GM23248 (cell line): Measurements from ENCODE around the gene DBF4. TPM values are rescaled to one million over a fixed set of nuclear protein-coding genes. Genes with fewer than 3 reads are reported as not detected.
"Not testable (repeated sequence)": the region's sequence is repeated elsewhere in the genome, so short reads cannot be mapped to it uniquely, and the experiment has no call there.

Experiments
- DNase-seq: peaks from one replicate; pipeline ENCODE4 v3.0.0-alpha.2; 2015
- H2AFZ ChIP-seq: fragments of 200-600 bp; sonication (generic); 2 replicates; pipeline ENCODE4 v1.6.1; 2016; ENCODE audit warnings: antibody characterized with exemption
- H3F3A ChIP-seq: fragments of 200-600 bp; sonication (generic); 2 replicates; pipeline ENCODE4 v1.6.1; 2016; ENCODE audit warnings: mild to moderate bottlenecking, antibody characterized with exemption, mixed run types; ENCODE audit not compliant: insufficient read depth
- H3K27ac ChIP-seq: fragments of 200-600 bp; sonication (generic); 2 replicates; pipeline ENCODE4 v1.5.1; 2016; ENCODE audit warnings: mild to moderate bottlenecking
- H3K27me3 ChIP-seq: fragments of 200-600 bp; sonication (generic); replicated peaks from 2 replicates; pipeline ENCODE4 v1.6.1; 2016; ENCODE audit warnings: mild to moderate bottlenecking; ENCODE audit not compliant: insufficient read depth
- H3K36me3 ChIP-seq: fragments of 200-600 bp; sonication (generic); 2 replicates; pipeline ENCODE4 v1.6.1; 2016; ENCODE audit warnings: low read depth, mild to moderate bottlenecking
- H3K4me1 ChIP-seq: fragments of 200-600 bp; sonication (generic); 2 replicates; pipeline ENCODE4 v1.6.1; 2016; ENCODE audit warnings: mild to moderate bottlenecking; ENCODE audit not compliant: insufficient read depth
- H3K4me2 ChIP-seq: fragments of 200-600 bp; sonication (generic); one replicate; pipeline ENCODE4 v1.6.1; 2016; ENCODE audit warnings: mild to moderate bottlenecking; ENCODE audit not compliant: unreplicated experiment
- H3K4me3 ChIP-seq: fragments of 200-600 bp; sonication (generic); 2 replicates; pipeline ENCODE4 v1.5.1; 2016; ENCODE audit warnings: mild to moderate bottlenecking
- H3K79me2 ChIP-seq: fragments of 200-600 bp; sonication (generic); 2 replicates; pipeline ENCODE4 v1.6.1; 2016; ENCODE audit warnings: mild to moderate bottlenecking; ENCODE audit not compliant: insufficient read depth
- H3K9ac ChIP-seq: fragments of 200-600 bp; sonication (generic); 2 replicates; pipeline ENCODE4 v1.6.1; 2016; ENCODE audit warnings: mild to moderate bottlenecking
- H3K9me2 ChIP-seq: fragments of 200-600 bp; sonication (generic); 2 replicates; pipeline ENCODE4 v1.6.1; 2016; ENCODE audit warnings: mixed run types, mild to moderate bottlenecking, moderate library complexity; ENCODE audit not compliant: insufficient read depth
- H3K9me3 ChIP-seq: fragments of 200-600 bp; sonication (generic); one replicate; pipeline ENCODE4 v1.6.1; 2017; ENCODE audit warnings: low read depth
- H4K20me1 ChIP-seq: fragments of 200-600 bp; sonication (generic); 2 replicates; pipeline ENCODE4 v1.6.0; 2016; ENCODE audit not compliant: insufficient read depth
- EZH2 ChIP-seq: fragments of 200-600 bp; sonication (generic); IDR thresholded peaks from 2 replicates; pipeline ENCODE4 v1.6.1; 2018; ENCODE audit warnings: antibody characterized with exemption, mild to moderate bottlenecking; ENCODE audit not compliant: insufficient read depth, poor library complexity, severe bottlenecking
- EZH2phosphoT487 ChIP-seq: fragments of 200-600 bp; sonication (generic); IDR thresholded peaks from 2 replicates; pipeline ENCODE4 v1.6.1; 2018; ENCODE audit warnings: antibody characterized with exemption, moderate library complexity, mild to moderate bottlenecking, low read depth; ENCODE audit not compliant: insufficient read depth
- WGBS, 2 experiments: methylation state at CpG; one replicate each; pipeline ENCODE4 v1.1.6; 2015 to 2017; ENCODE audit warnings: low lambda C conversion rate in 2 of 2, low coverage in 1 of 2; ENCODE audit errors: missing lambda C conversion rate in 2 of 2; 5-methylcytosine and 5-hydroxymethylcytosine counted together
- in situ Hi-C: fragments of 300-500 bp; cut with MboI; formaldehyde crosslinking; loops from 2 replicates; pipeline ENCODE4 v1.15.0; 2020
- polyA plus RNA-seq: library from polyadenylated mRNA; unstranded; fragments of >200 nt; fragmentation: Nextera tagmentation; extraction: Ambion mirVana; gene quantifications from 2 replicates; pipeline ENCODE4 v1.2.1, GENCODE V29; 2016
- total RNA-seq: library from RNA; depleted of rRNA; stranded (reverse); fragments of >200 nt; shearing (Covaris generic); gene quantifications from 2 replicates; pipeline ENCODE4 v1.2.3, GENCODE V29; 2014

DBF4 gene
- total and polyA plus RNA-seq, 2 experiments from 2014 or later, result 14.7 to 26.2 TPM

GRCh38 chr7:87858417-87859100 is 17.7 kb upstream of the DBF4 start:
- H3K4me3 ChIP-seq, result no peak overlapping the region

DNA sequence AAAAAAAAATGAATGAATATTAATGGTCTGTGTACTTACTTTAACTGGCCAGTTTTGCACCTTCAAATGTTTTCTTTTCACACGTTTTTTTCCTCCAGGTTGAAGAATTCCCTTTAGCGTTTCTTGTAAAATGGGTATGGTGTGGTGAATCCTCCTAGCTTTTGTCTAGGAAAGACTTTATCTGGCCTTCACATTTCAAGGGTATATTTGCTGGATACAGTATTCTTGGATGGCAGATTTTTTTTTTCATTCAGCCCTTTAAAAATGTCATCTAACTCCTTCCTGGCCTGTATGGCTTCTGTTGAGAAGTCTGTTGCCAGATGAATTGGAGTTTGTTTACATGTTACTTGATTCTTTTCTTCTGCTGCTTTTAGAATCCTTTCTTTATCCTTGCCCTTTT is 10.2 kb upstream of the DBF4 start:
- DNase-seq, result no peak
- Histone ChIP-seq H3K4me1 (no peaks in the 10 kb centered on the region), H3K79me2 (peaks cover 47% of the 10 kb centered on the region), H4K20me1 (no peaks in the 10 kb centered on the region), H3F3A (no peaks in the 10 kb centered on the region), H3K9me2 (no peaks in the 10 kb centered on the region), H3K4me2 (no peak overlapping the region), H3K9me3 (no peaks in the 10 kb centered on the region), H2AFZ (no peak overlapping the region), H3K27me3 (no peaks in the 10 kb centered on the region), H3K27ac (no peak overlapping the region), H3K9ac (no peak overlapping the region), H3K36me3 (no peaks in the 10 kb centered on the region), H3K4me3 (no peak overlapping the region)
- TF ChIP-seq EZH2phosphoT487, result no peak
- no peak for TF ChIP-seq EZH2
- in situ Hi-C loops, result no loop called here
- WGBS, 2 experiments, result 95 to 100% methylated on average over 2 of the region's 2 CpGs

More at GRCh38 chr7:87858417-87859100, 17.7 kb upstream of the DBF4 start:
- no peak overlapping the region for H3K27ac ChIP-seq
- no peak overlapping the region for H2AFZ ChIP-seq
- H3K9me3 ChIP-seq, result no peaks in the 10 kb centered on the region
- TF ChIP-seq EZH2phosphoT487, result no peak
- TF ChIP-seq EZH2, result no peak
- in situ Hi-C loops, result no loop called here
- no peaks in the 10 kb centered on the region for H4K20me1 ChIP-seq
- no peaks in the 10 kb centered on the region for H3K27me3 ChIP-seq
- no peak for DNase-seq
- H3K36me3 ChIP-seq, result peaks cover 5% of the 10 kb centered on the region
- H3K4me2 ChIP-seq, result no peak overlapping the region
- H3F3A ChIP-seq, result no peaks in the 10 kb centered on the region
- no peaks in the 10 kb centered on the region for H3K79me2 ChIP-seq
- H3K4me1 ChIP-seq, result no peaks in the 10 kb centered on the region
- H3K9ac ChIP-seq, result no peak overlapping the region
- H3K9me2 ChIP-seq, result no peaks in the 10 kb centered on the region
- WGBS, 2 experiments, result 94 to 97% methylated on average over 3 of the region's 3 CpGs

DNA sequence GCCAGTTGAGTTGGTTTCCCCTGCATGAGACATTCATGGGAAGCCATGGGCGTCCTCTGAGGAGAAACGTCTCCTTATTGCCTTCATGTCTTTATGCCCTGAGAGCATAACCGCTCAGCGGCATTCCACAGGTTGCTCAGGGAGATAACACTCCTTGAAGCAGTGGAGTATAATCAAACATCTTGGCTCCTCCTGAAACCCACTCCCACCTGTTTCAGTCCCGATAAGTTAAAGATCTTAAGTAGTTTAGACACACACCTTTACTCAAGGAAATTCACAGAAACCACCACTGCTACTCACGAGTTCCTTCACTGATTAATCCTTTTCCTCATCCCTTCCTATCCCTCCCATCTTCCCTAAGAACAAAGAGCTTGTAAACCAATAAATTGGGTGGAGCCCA is 9.8 kb upstream of the DBF4 start:
- H3K27ac ChIP-seq, H2AFZ ChIP-seq, H3K27me3 ChIP-seq, H3K4me1 ChIP-seq, H3K9me3 ChIP-seq, H3K4me3 ChIP-seq, H4K20me1 ChIP-seq, H3K4me2 ChIP-seq, in situ Hi-C loops, H3F3A ChIP-seq, H3K9ac ChIP-seq, H3K9me2 ChIP-seq, DNase-seq, H3K36me3 ChIP-seq: not testable (repeated sequence)
- WGBS, 2 experiments, result 97% methylated on average over 6 of the region's 6 CpGs
- peaks cover 51% of the 10 kb centered on the region for H3K79me2 ChIP-seq

DNA sequence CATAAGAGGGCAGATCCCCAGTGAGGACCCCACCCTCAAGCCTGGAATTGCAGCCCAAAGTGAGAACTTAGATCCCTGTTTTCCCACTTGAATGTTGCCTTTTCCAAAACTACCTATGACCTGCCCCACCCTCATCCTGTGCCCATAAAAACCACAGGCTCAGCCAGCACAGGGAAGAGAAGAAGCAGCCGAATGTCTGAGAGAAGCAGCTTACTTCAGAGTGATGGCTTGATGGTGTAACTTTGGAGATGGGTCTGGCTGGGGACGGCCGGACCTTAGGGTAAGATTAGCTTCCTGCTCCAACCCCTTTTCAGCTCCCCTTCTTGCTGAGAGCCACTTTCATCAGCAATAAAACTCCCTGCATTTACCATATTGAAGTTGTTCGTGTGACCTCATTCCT is 5.8 kb upstream of the DBF4 start:
- no peak overlapping the region for H3K4me2 ChIP-seq
- no peaks in the 10 kb centered on the region for H3K36me3 ChIP-seq
- WGBS, 2 experiments, result 96 to 100% methylated on average over 4 of the region's 4 CpGs
- H4K20me1 ChIP-seq, result no peaks in the 10 kb centered on the region
- in situ Hi-C loops, result no loop called here
- no peak overlapping the region for H2AFZ ChIP-seq
- peaks cover 89% of the 10 kb centered on the region for H3K79me2 ChIP-seq
- no peak for DNase-seq
- no peaks in the 10 kb centered on the region for H3K27me3 ChIP-seq
- no peaks in the 10 kb centered on the region for H3F3A ChIP-seq
- TF ChIP-seq EZH2phosphoT487 (no peak), EZH2 (no peak)
- no peaks in the 10 kb centered on the region for H3K9me2 ChIP-seq
- peaks cover 7% of the 10 kb centered on the region for H3K4me1 ChIP-seq
- no peaks in the 10 kb centered on the region for H3K9me3 ChIP-seq
- H3K27ac ChIP-seq, result no peak overlapping the region
- no peak overlapping the region for H3K9ac ChIP-seq
- H3K4me3 ChIP-seq, result no peak overlapping the region

DNA sequence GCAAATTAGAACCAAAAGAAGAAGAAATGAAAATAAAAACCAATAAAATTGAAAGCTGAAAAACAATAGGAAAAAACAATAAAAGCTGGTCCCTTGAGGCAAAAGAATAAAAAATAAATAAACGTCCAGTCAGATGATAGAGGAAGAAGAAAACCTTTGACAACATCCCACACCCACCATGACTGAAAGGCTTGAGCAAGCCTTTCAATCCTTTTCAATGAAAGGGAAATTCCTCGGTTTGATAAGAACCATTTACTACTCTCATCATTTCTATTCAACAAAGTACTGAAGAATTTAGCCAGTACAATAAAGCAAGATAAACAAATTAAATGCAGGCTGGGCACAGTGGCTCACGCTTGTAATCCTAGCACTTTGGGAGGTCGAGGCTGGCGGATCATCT is 3.9 kb upstream of the DBF4 start:
- H3K4me2 ChIP-seq, result no peak overlapping the region
- peaks cover 8% of the 10 kb centered on the region for H3F3A ChIP-seq
- 89 to 90% methylated on average over 5 of the region's 5 CpGs for WGBS, 2 experiments
- H3K36me3 ChIP-seq, result no peaks in the 10 kb centered on the region
- H3K4me3 ChIP-seq, result no peak overlapping the region
- H3K9me2 ChIP-seq, result no peaks in the 10 kb centered on the region
- H3K79me2 ChIP-seq, result peaks cover 85% of the 10 kb centered on the region
- no peak overlapping the region for H3K27ac ChIP-seq
- no peak overlapping the region for H3K9ac ChIP-seq
- TF ChIP-seq EZH2phosphoT487, result no peak
- no peak for TF ChIP-seq EZH2
- no peaks in the 10 kb centered on the region for H3K27me3 ChIP-seq
- H3K4me1 ChIP-seq, result peaks cover 7% of the 10 kb centered on the region
- H4K20me1 ChIP-seq, result no peaks in the 10 kb centered on the region
- H2AFZ ChIP-seq, result no peak overlapping the region
- in situ Hi-C loops, result no loop called here
- H3K9me3 ChIP-seq, result no peaks in the 10 kb centered on the region
- DNase-seq, result no peak

GRCh38 chr7:87873328-87873727 is 3.0 kb upstream of the DBF4 start:
- H4K20me1 ChIP-seq, H3K9me3 ChIP-seq, in situ Hi-C loops, H3K4me2 ChIP-seq, H3K36me3 ChIP-seq, H3K27me3 ChIP-seq, H3K27ac ChIP-seq, H3K9ac ChIP-seq, H2AFZ ChIP-seq, H3K4me3 ChIP-seq, DNase-seq, H3K9me2 ChIP-seq: not testable (repeated sequence)
- peaks cover 15% of the 10 kb centered on the region for H3F3A ChIP-seq
- H3K79me2 ChIP-seq, result peaks cover 87% of the 10 kb centered on the region
- WGBS, 2 experiments, result 96 to 99% methylated on average over 10 of the region's 10 CpGs
- peaks cover 15% of the 10 kb centered on the region for H3K4me1 ChIP-seq
